IMR-90 (cell line): ENCODE measurements around the gene MPI. TPM values are rescaled to one million over a fixed set of nuclear protein-coding genes. Genes with fewer than 3 reads are reported as not detected.
A peak's percentile ranks its signal among the peaks of the same experiment; 100 is the strongest.

Experiments used
- ATAC-seq: fragments of 200-7000 bp; cut with Tn5 transposase; 2 replicates; pipeline ENCODE4 v1.9.1; 2020; ENCODE audit warnings: low read depth, mild to moderate bottlenecking, moderate library complexity
- BruUV-seq: library from RNA; stranded (reverse); fragments of 400-500 nt; replicated peaks from 2 replicates; lab custom pipeline; 2021; lab: Mats Ljungman, UMichigan
- CTCF ChIA-PET: fragments of 300-600 bp; formaldehyde crosslinking; extraction: SDS; loops from one replicate; lab custom pipeline; 2021; ENCODE audit warnings: antibody characterized with exemption; lab: Yijun Ruan, JAX
- POLR2A ChIA-PET: fragments of 300-600 bp; sonication (Branson Sonifier 250); formaldehyde crosslinking; loops from one replicate; lab custom pipeline; 2022; ENCODE audit warnings: antibody characterized with exemption; ENCODE audit not compliant: unreplicated experiment; lab: Charles Lee
- DNase-seq: peaks from one replicate; pipeline ENCODE4 v3.0.0; 2013
- H2AFZ ChIP-seq: replicated peaks from 2 replicates; pipeline ENCODE3; 2013; ENCODE audit warnings: low read length, mild to moderate bottlenecking; ENCODE audit not compliant: poor library complexity
- H2AK5ac ChIP-seq: 2 replicates; pipeline ENCODE4 v1.6.1; 2013; ENCODE audit warnings: low read depth, low read length, inconsistent platforms
- H2AK9ac ChIP-seq: replicated peaks from 2 replicates; pipeline ENCODE3; 2013; ENCODE audit warnings: mild to moderate bottlenecking, low read depth, low read length, moderate library complexity; ENCODE audit not compliant: poor library complexity
- H2BK120ac ChIP-seq: 2 replicates; pipeline ENCODE4 v1.6.1; 2013; ENCODE audit warnings: low read depth, low read length, inconsistent platforms
- H2BK15ac ChIP-seq: 3 replicates; pipeline ENCODE4 v1.6.1; 2013; ENCODE audit warnings: low read depth, low read length, inconsistent platforms
- H2BK20ac ChIP-seq: 2 replicates; pipeline ENCODE4 v1.6.1; 2013; ENCODE audit warnings: low read depth, mild to moderate bottlenecking, inconsistent platforms, low read length, moderate library complexity
- H2BK5ac ChIP-seq: 2 replicates; pipeline ENCODE4 v1.6.1; 2013; ENCODE audit warnings: mild to moderate bottlenecking, low read depth, low read length, inconsistent platforms; ENCODE audit not compliant: poor library complexity, severe bottlenecking
- H3K14ac ChIP-seq: replicated peaks from 2 replicates; pipeline ENCODE4 v1.6.1; 2013; ENCODE audit warnings: low read depth, low read length, inconsistent platforms
- H3K18ac ChIP-seq: 2 replicates; pipeline ENCODE4 v1.6.1; 2013; ENCODE audit warnings: low read depth, low read length, control low read depth
- H3K23ac ChIP-seq: 2 replicates; pipeline ENCODE4 v1.6.1; 2013; ENCODE audit warnings: low read depth, low read length, inconsistent platforms
- H3K27ac ChIP-seq: 2 replicates; pipeline ENCODE4 v1.5.1; 2013; ENCODE audit warnings: mild to moderate bottlenecking, control low read depth, low read length; ENCODE audit not compliant: insufficient read depth
- H3K27me3 ChIP-seq: 2 replicates; pipeline ENCODE4 v1.6.1; 2013; ENCODE audit warnings: low read length; ENCODE audit not compliant: control insufficient read depth, insufficient read depth
- H3K36me3 ChIP-seq: 2 replicates; pipeline ENCODE4 v1.6.1; 2013; ENCODE audit warnings: low read length, mixed read lengths; ENCODE audit not compliant: control insufficient read depth, insufficient read depth
- H3K4ac ChIP-seq: 2 replicates; pipeline ENCODE4 v1.6.1; 2013; ENCODE audit warnings: low read depth, low read length, inconsistent platforms
- H3K4me1 ChIP-seq: 2 replicates; pipeline ENCODE4 v1.6.1; 2013; ENCODE audit warnings: low read length, mixed read lengths; ENCODE audit not compliant: control insufficient read depth, insufficient read depth
- H3K4me2 ChIP-seq: 2 replicates; pipeline ENCODE4 v1.6.1; 2013; ENCODE audit warnings: low read depth, mild to moderate bottlenecking, control low read depth, low read length, moderate library complexity
- H3K4me3 ChIP-seq: 2 replicates; pipeline ENCODE4 v1.5.1; 2013; ENCODE audit warnings: low read depth, mild to moderate bottlenecking, control low read depth, low read length, moderate library complexity; ENCODE audit not compliant: insufficient read depth
- H3K56ac ChIP-seq: 2 replicates; pipeline ENCODE4 v1.6.1; 2013; ENCODE audit warnings: low read length, inconsistent platforms; ENCODE audit not compliant: insufficient read depth; ENCODE audit errors: extremely low read depth
- H3K79me1 ChIP-seq, 2 experiments: 2 replicates each; pipeline ENCODE4 v1.6.1; 2013; ENCODE audit warnings: low read length in 2 of 2, inconsistent platforms in 1 of 2, low read depth in 1 of 2
- H3K9ac ChIP-seq: 2 replicates; pipeline ENCODE4 v1.6.1; 2013; ENCODE audit warnings: low read depth, low read length, control low read depth
- H3K9me1 ChIP-seq: 2 replicates; pipeline ENCODE4 v1.6.1; 2013; ENCODE audit warnings: low read length, inconsistent platforms; ENCODE audit not compliant: insufficient read depth
- H3K9me3 ChIP-seq: 2 replicates; pipeline ENCODE4 v1.6.1; 2013; ENCODE audit warnings: low read length; ENCODE audit not compliant: control insufficient read depth, insufficient read depth
- H4K20me1 ChIP-seq: 2 replicates; pipeline ENCODE4 v1.6.1; 2013; ENCODE audit warnings: low read length, inconsistent platforms; ENCODE audit not compliant: insufficient read depth
- H4K5ac ChIP-seq: 2 replicates; pipeline ENCODE4 v1.6.1; 2013; ENCODE audit warnings: mild to moderate bottlenecking, low read depth, low read length, control low read depth
- H4K8ac ChIP-seq, 2 experiments: 2 replicates each; pipeline ENCODE4 v1.6.1; 2013; ENCODE audit warnings: low read depth in 2 of 2, low read length in 2 of 2, control low read depth in 1 of 2, inconsistent platforms in 1 of 2
- H4K91ac ChIP-seq: 2 replicates; pipeline ENCODE4 v1.6.1; 2013; ENCODE audit warnings: low read depth, low read length, inconsistent platforms; ENCODE audit not compliant: insufficient read depth
- BHLHE40 ChIP-seq: fragments of 150-350 bp; IDR thresholded peaks from 2 replicates; pipeline ENCODE4 v1.6.1; 2016; ENCODE audit warnings: mild to moderate bottlenecking, low read depth, low read length
- CEBPB ChIP-seq: IDR thresholded peaks from 2 replicates; pipeline ENCODE4 v1.6.1; 2012; ENCODE audit warnings: low read depth, low read length, improper control_type of control experiment
- CHD1 ChIP-seq: IDR thresholded peaks from 2 replicates; pipeline ENCODE4 v1.6.1; 2012; ENCODE audit warnings: low read depth, low read length, improper control_type of control experiment
- CTCF ChIP-seq: conservative IDR thresholded peaks from 2 replicates; pipeline ENCODE4 v1.5.1; 2012; ENCODE audit warnings: mild to moderate bottlenecking, low read depth, low read length, improper control_type of control experiment
- ELK1 ChIP-seq: fragments of 150-350 bp; IDR thresholded peaks from 2 replicates; pipeline ENCODE4 v1.6.1; 2016; ENCODE audit warnings: low read depth, mild to moderate bottlenecking, low read length, moderate library complexity, borderline replicate concordance
- FOS ChIP-seq: fragments of 150-350 bp; IDR thresholded peaks from 2 replicates; pipeline ENCODE4 v1.6.1; 2016; ENCODE audit warnings: low read depth, low read length
- MAZ ChIP-seq: IDR thresholded peaks from 2 replicates; pipeline ENCODE4 v1.6.1; 2012; ENCODE audit warnings: low read depth, mild to moderate bottlenecking, low read length, improper control_type of control experiment, moderate library complexity, borderline replicate concordance
- MXI1 ChIP-seq: IDR thresholded peaks from 2 replicates; pipeline ENCODE4 v1.6.1; 2012; ENCODE audit warnings: low read depth, mild to moderate bottlenecking, low read length, moderate library complexity, borderline replicate concordance
- NFE2L2 ChIP-seq: fragments of 150-350 bp; IDR thresholded peaks from 2 replicates; pipeline ENCODE4 v1.6.1; 2016; ENCODE audit warnings: low read depth, mild to moderate bottlenecking, low read length
- POLR2A ChIP-seq: IDR thresholded peaks from 2 replicates; pipeline ENCODE4 v1.6.1; 2012; ENCODE audit warnings: mild to moderate bottlenecking, low read depth, low read length
- RCOR1 ChIP-seq: IDR thresholded peaks from 2 replicates; pipeline ENCODE4 v1.6.1; 2012; ENCODE audit warnings: mild to moderate bottlenecking, low read length, improper control_type of control experiment; ENCODE audit not compliant: insufficient replicate concordance
- SMC3 ChIP-seq: fragments of 150-350 bp; IDR thresholded peaks from 2 replicates; pipeline ENCODE4 v1.6.1; 2016; ENCODE audit warnings: low read depth, mild to moderate bottlenecking, antibody characterized with exemption, low read length, moderate library complexity
- USF2 ChIP-seq: fragments of 150-350 bp; IDR thresholded peaks from 2 replicates; pipeline ENCODE4 v1.6.1; 2017; ENCODE audit warnings: mild to moderate bottlenecking, antibody characterized with exemption, low read length, low read depth
- WGBS, 2 experiments: methylation state at CpG; one replicate each; pipeline versions ENCODE4 v1.1.5 to v1.1.7; 2013; ENCODE audit warnings: missing lambda C conversion rate in 2 of 2; ENCODE audit not compliant: insufficient read length in 1 of 2; ENCODE audit errors: extremely low coverage in 2 of 2; 5-methylcytosine and 5-hydroxymethylcytosine counted together
- dilution Hi-C: fragments of 300-500 bp; cut with HindIII; formaldehyde crosslinking; loops from one replicate; pipeline ENCODE4 v1.14.3; 2018; ENCODE audit warnings: low sequenced_read_pairs; ENCODE audit not compliant: unreplicated experiment
- in situ Hi-C: fragments of 300-500 bp; cut with MboI; formaldehyde crosslinking; loops from 3 replicates; pipeline ENCODE4 v1.14.3; 2019; ENCODE audit warnings: low sequenced_read_pairs, inconsistent platforms, mixed read lengths
- intact Hi-C: fragments of 100-400 bp; cut with micrococcal nuclease; formaldehyde crosslinking; loops from 2 replicates; pipeline ENCODE4 v1.10.0; 2022
- polyA plus RNA-seq, 3 experiments: library from polyadenylated mRNA; depleted of rRNA; stranded (reverse); fragments of >200 nt; gene quantifications; 2 replicates each; pipeline ENCODE4 v1.2.3, GENCODE V29; 2012; ENCODE audit warnings: low replicate concordance in 1 of 3
- total RNA-seq: library from RNA; depleted of rRNA; stranded (reverse); fragments of >200 nt; gene quantifications from 2 replicates; pipeline ENCODE4 v1.2.3, GENCODE V29; 2012

MPI gene
- total and polyA plus RNA-seq, 2 of the 4 experiments (the other 2 are of a cell fraction): 80.1 to 91.8 TPM

GRCh38 chr15:74913041-74913440 is 23.2 kb downstream of the MPI start:
- no TSS peak for BruUV-seq
- H3K56ac ChIP-seq: no peak overlapping the region
- intact Hi-C loops (no loop called here), in situ Hi-C loops (no loop called here), dilution Hi-C loops (no loop called here)
- H3K9me3 ChIP-seq: no peaks in the 10 kb centered on the region
- H4K91ac ChIP-seq: no peak overlapping the region
- no peak overlapping the region for H3K9ac ChIP-seq
- no peak overlapping the region for H3K23ac ChIP-seq
- no peaks in the 10 kb centered on the region for H3K9me1 ChIP-seq
- ATAC-seq (peak; percentile 79), DNase-seq (peak; percentile 62)
- no peak overlapping the region for H2BK15ac ChIP-seq
- H2BK5ac ChIP-seq: peak overlapping the region; percentile 78
- H4K8ac ChIP-seq: no peak overlapping the region
- peaks cover 3% of the 10 kb centered on the region; the same call in 1 of the 2 replicates for H3K4me1 ChIP-seq
- H3K4ac ChIP-seq: no peak overlapping the region
- H2AFZ ChIP-seq: no peak overlapping the region
- H3K27ac ChIP-seq: peak overlapping the region; percentile 0; the same call in 1 of the 2 replicates
- no peak overlapping the region for H3K14ac ChIP-seq
- no peak overlapping the region for H3K4me3 ChIP-seq
- POLR2A ChIA-PET: no interaction called here
- H3K27me3 ChIP-seq: no peaks in the 10 kb centered on the region
- H2BK20ac ChIP-seq: no peak overlapping the region
- no peak overlapping the region for H4K5ac ChIP-seq
- H2AK9ac ChIP-seq: no peak overlapping the region
- H4K20me1 ChIP-seq: no peaks in the 10 kb centered on the region; the same call in 1 of the 2 replicates
- no peak overlapping the region for H3K18ac ChIP-seq
- TF ChIP-seq POLR2A: no peak
- TF ChIP-seq CTCF: no peak
- TF ChIP-seq ELK1: no peak
- no peak for TF ChIP-seq SMC3
- TF ChIP-seq USF2: no peak
- TF ChIP-seq FOS: no peak
- no peak for TF ChIP-seq CEBPB
- no peak for TF ChIP-seq RCOR1
- TF ChIP-seq CHD1: no peak
- TF ChIP-seq MXI1: no peak
- no peak for TF ChIP-seq BHLHE40
- no peak for TF ChIP-seq NFE2L2
- TF ChIP-seq MAZ: no peak
- H2BK120ac ChIP-seq: no peak overlapping the region
- WGBS, 2 experiments: no CpG with 5 or more reads among the region's 9 CpGs
- H3K36me3 ChIP-seq: peaks cover 26% of the 10 kb centered on the region
- H3K4me2 ChIP-seq: no peak overlapping the region
- no peaks in the 10 kb centered on the region for H3K79me1 ChIP-seq
- H2AK5ac ChIP-seq: no peak overlapping the region
- CTCF ChIA-PET: no interaction called here
